Mammary epithelial cell (primary cell): Measurements from ENCODE around the gene TMC3.

Source experiments
- EZH2 ChIP-seq: IDR thresholded peaks from 2 replicates; pipeline ENCODE4 v1.6.1; 2012; ENCODE audit warnings: low read length, inconsistent platforms, borderline replicate concordance
- TF ChIP-seq, protein P1 (sequence below), 2 donors: IDR thresholded peaks in 1 of 2; conservative IDR thresholded peaks in 1 of 2; 2 replicates each; pipeline ENCODE4 v1.5.1; 2011 to 2012; ENCODE audit warnings: inconsistent platforms in 2 of 2, low read length in 2 of 2, mild to moderate bottlenecking in 2 of 2, control low read depth in 1 of 2, low read depth in 1 of 2; ENCODE audit not compliant: insufficient read depth in 1 of 2; ENCODE audit errors: extremely low read depth in 1 of 2

DNA sequence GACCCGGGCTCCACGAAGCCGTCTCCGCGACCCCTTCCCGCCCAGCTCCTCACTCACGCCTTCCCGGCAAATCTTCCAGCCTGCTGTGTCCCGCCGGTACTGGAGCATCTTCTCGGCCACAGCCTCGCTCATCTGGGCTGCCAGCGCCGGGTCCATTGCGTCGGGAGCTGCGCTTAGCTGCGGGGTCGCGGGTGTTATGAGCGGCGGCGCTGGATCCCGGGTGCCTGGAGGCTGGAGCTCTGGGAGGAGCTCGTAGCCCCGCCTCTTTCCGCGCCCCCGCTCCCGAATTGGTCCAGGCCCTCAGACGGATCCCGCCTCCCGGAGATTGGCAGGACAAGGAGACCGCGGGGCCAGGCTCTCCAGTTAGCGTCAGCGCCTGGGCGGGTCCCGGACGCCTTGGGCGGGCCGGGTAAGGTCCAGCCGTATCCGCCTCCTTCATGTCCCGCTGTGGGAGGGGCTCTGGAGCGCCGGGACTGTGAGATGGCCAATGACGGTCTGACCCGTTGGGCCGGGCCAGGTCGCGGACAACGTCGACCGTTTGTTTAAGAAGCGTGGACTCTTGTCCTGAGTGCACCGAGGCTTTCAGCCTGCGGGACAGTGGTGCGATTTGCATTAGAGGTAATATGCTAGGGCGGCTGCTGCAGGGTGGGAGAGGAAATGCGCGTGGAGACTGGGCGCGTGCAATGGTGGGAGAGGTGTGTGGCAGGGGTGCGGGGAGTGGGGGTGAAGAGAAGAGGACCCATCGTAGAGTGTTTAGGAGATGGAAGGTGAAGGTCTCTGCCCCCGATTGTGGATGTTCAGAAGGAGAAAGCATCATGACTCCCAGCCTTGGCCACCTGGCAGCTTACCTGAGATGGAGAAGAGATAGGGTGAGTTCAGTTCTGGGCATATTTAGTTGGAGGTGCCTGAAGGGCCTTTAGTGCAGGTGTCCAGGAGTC is 49.8 kb downstream of the TMC3 start, which contains the start of gene STARD5:
- TF ChIP-seq, protein P1, sequence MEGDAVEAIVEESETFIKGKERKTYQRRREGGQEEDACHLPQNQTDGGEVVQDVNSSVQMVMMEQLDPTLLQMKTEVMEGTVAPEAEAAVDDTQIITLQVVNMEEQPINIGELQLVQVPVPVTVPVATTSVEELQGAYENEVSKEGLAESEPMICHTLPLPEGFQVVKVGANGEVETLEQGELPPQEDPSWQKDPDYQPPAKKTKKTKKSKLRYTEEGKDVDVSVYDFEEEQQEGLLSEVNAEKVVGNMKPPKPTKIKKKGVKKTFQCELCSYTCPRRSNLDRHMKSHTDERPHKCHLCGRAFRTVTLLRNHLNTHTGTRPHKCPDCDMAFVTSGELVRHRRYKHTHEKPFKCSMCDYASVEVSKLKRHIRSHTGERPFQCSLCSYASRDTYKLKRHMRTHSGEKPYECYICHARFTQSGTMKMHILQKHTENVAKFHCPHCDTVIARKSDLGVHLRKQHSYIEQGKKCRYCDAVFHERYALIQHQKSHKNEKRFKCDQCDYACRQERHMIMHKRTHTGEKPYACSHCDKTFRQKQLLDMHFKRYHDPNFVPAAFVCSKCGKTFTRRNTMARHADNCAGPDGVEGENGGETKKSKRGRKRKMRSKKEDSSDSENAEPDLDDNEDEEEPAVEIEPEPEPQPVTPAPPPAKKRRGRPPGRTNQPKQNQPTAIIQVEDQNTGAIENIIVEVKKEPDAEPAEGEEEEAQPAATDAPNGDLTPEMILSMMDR (conservative IDR thresholded peaks at IDR 0.05 in 1 of 2, IDR thresholded peaks at IDR 0.05 in 1 of 2; ENCODE audit: extremely low read depth in 1 of 2, insufficient read depth in 1 of 2, low read depth in 1 of 2, low read length in 2 of 2): no peak
- no peak for TF ChIP-seq EZH2
